A673 (cell line): ENCODE measurements around the gene TCEAL1. TPM values are rescaled to one million over a fixed set of nuclear protein-coding genes. Genes with fewer than 3 reads are reported as not detected.

ENCODE experiments used
- BruUV-seq: library from RNA; stranded (reverse); fragments of 400-500 nt; replicated peaks from 2 replicates; lab custom pipeline; 2021; lab: Mats Ljungman, UMichigan
- CTCF ChIA-PET: fragments of 300-600 bp; sonication (Branson Sonifier 250); formaldehyde crosslinking; loops from one replicate; lab custom pipeline; 2022; ENCODE audit warnings: antibody characterized with exemption; lab: Charles Lee
- POLR2A ChIA-PET: fragments of 300-600 bp; sonication (Branson Sonifier 250); formaldehyde crosslinking; loops from one replicate; lab custom pipeline; 2022; ENCODE audit warnings: antibody characterized with exemption; ENCODE audit not compliant: low non-redundant PET; lab: Charles Lee
- DNase-seq: peaks from one replicate; pipeline ENCODE4 v3.0.0-alpha.2; 2015; ENCODE audit warnings: low spot score
- H3K27ac ChIP-seq: fragments of 200-600 bp; sonication (generic); 2 replicates; pipeline ENCODE4 v1.5.1; 2016; ENCODE audit warnings: mixed run types, low read depth, mild to moderate bottlenecking, mixed read lengths, antibody characterized with exemption, low read length; ENCODE audit not compliant: poor library complexity, severe bottlenecking
- H3K27me3 ChIP-seq: fragments of 200-600 bp; sonication (generic); replicated peaks from 2 replicates; pipeline ENCODE4 v1.6.1; 2017; ENCODE audit warnings: mixed run types, low read depth, mild to moderate bottlenecking, mixed read lengths, antibody characterized with exemption, low read length; ENCODE audit not compliant: insufficient read depth, poor library complexity
- H3K36me3 ChIP-seq: fragments of 200-600 bp; sonication (generic); 2 replicates; pipeline ENCODE4 v1.6.1; 2016; ENCODE audit warnings: mixed run types, mild to moderate bottlenecking, mixed read lengths, antibody characterized with exemption, low read length; ENCODE audit not compliant: insufficient read depth, poor library complexity, severe bottlenecking
- H3K4me1 ChIP-seq: fragments of 200-600 bp; sonication (generic); 2 replicates; pipeline ENCODE4 v1.6.1; 2017; ENCODE audit warnings: mixed run types, mild to moderate bottlenecking, mixed read lengths, antibody characterized with exemption, low read length; ENCODE audit not compliant: insufficient read depth, poor library complexity, severe bottlenecking
- H3K4me3 ChIP-seq: fragments of 200-600 bp; sonication (generic); 2 replicates; pipeline ENCODE4 v1.5.1; 2016; ENCODE audit warnings: low read depth, mixed run types, mild to moderate bottlenecking, mixed read lengths, low read length; ENCODE audit not compliant: poor library complexity, severe bottlenecking
- H3K9me3 ChIP-seq: fragments of 200-600 bp; sonication (generic); 2 replicates; pipeline ENCODE4 v1.6.1; 2016; ENCODE audit warnings: mixed run types, low read depth, mild to moderate bottlenecking, mixed read lengths, antibody characterized with exemption, low read length; ENCODE audit not compliant: poor library complexity, severe bottlenecking
- EZH2 ChIP-seq: fragments of 200-600 bp; sonication (generic); IDR thresholded peaks from 2 replicates; pipeline ENCODE4 v1.6.1; 2017; ENCODE audit warnings: borderline replicate concordance, low read depth, mild to moderate bottlenecking, mixed read lengths, antibody characterized with exemption, low read length; ENCODE audit not compliant: poor library complexity, severe bottlenecking
- intact Hi-C: fragments of 100-400 bp; cut with micrococcal nuclease; formaldehyde crosslinking; loops from one replicate; pipeline ENCODE4 v1.10.0; 2022; ENCODE audit not compliant: unreplicated experiment
- total RNA-seq: library from RNA; stranded (reverse); gene quantifications from 2 replicates; pipeline ENCODE4 v1.2.3, GENCODE V29; 2021
- TF ChIP-seq, protein P1 (sequence below): fragments of 300-800, 200-600 bp; sonication (generic); conservative IDR thresholded peaks from 2 replicates; pipeline ENCODE4 v1.5.1; 2017; ENCODE audit warnings: low read depth, mild to moderate bottlenecking, antibody characterized with exemption, low read length, moderate library complexity, mixed read lengths

Gene TCEAL1
- total RNA-seq, 1 experiment from 2014 or later: 10.9 TPM

DNA sequence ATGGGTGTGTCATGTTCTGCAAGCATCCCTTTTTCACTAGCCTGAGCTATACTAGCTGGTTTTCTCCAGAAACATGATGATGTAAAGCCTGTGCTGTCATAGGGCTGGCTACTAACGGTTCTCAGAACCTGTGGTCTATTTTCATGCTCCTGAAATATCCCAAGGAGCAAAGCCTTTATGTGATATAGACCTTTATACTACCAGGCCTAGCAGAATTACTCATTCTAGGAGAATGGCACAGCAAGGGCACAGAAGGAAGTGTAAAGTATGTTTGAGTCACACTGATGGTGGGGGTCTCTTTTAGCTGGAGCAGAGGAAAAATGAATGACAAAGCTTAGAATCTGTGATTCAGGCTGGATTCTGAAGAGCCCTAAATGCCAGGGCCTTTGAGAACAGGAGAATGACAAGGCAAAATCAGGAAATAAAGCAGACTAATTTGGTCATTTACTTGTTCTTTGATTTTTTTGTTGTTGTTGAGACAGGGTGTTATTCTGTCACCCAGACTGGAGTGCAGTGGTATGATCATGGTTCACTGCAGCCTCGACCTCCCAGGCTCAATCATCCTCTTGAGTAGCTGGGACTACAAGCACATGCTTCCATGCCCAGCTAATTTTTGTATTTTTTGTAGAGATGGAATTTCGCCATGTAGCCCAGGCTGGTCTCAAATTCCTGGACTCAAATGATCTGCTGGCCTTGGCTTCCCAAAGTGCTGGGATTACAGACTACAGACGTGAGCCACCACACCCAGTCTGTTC lies 11.8 kb downstream of the TCEAL1 start:
- BruUV-seq: no TSS peak
- ChIA-PET POLR2A (no interaction called here), CTCF (no interaction called here)
- TF ChIP-seq, protein P1, sequence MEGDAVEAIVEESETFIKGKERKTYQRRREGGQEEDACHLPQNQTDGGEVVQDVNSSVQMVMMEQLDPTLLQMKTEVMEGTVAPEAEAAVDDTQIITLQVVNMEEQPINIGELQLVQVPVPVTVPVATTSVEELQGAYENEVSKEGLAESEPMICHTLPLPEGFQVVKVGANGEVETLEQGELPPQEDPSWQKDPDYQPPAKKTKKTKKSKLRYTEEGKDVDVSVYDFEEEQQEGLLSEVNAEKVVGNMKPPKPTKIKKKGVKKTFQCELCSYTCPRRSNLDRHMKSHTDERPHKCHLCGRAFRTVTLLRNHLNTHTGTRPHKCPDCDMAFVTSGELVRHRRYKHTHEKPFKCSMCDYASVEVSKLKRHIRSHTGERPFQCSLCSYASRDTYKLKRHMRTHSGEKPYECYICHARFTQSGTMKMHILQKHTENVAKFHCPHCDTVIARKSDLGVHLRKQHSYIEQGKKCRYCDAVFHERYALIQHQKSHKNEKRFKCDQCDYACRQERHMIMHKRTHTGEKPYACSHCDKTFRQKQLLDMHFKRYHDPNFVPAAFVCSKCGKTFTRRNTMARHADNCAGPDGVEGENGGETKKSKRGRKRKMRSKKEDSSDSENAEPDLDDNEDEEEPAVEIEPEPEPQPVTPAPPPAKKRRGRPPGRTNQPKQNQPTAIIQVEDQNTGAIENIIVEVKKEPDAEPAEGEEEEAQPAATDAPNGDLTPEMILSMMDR: no peak
- no peak for TF ChIP-seq EZH2
- Histone ChIP-seq H3K36me3 (no peaks in the 10 kb centered on the region), H3K9me3 (no peaks in the 10 kb centered on the region), H3K4me3 (no peak overlapping the region), H3K27ac (no peak overlapping the region), H3K27me3 (peaks cover 4% of the 10 kb centered on the region), H3K4me1 (no peaks in the 10 kb centered on the region)
- intact Hi-C loops: no loop called here
- DNase-seq: no peak

DNA sequence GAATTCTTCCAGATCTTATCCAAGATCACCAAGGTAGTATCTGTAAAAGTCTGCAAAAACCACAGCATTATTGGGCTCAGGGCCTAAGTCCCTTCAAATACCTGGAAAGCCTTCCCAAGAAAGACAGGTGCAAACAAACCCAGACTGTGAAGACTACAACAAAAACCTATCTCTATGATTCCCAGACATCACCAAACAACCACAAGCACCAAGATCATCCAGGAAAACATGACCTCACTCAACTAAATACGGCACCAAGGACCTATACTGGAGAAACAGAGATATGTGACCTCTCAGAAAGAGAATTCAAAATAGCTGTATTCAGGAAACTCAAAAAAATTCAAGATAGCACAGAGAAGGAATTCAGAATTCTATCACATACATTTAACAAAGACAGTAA lies 15.3 kb downstream of the TCEAL1 start:
- ChIA-PET CTCF (no interaction called here), POLR2A (no interaction called here)

DNA sequence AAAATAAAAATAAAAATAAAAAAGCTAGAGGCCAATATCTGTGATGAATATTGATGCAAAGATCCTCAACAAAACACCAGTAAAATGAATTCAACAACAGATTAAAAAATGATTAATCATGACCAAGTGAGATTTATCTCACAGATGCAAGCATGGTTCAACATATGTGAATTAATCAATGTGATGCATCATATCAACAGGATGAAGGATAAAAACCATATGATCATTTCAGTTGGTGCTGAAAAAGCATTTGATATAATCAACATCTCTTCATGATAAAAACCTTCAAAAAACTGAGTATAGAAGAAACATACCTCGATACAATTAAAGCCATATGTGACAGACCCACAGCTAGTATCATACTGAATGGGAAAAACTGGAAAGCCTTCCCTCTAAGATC lies 18.9 kb downstream of the TCEAL1 start:
- Histone ChIP-seq H3K4me1 (no peaks in the 10 kb centered on the region), H3K27me3 (peaks cover 6% of the 10 kb centered on the region), H3K27ac (no peak overlapping the region), H3K4me3 (no peak overlapping the region), H3K9me3 (no peaks in the 10 kb centered on the region), H3K36me3 (no peaks in the 10 kb centered on the region)
- POLR2A ChIA-PET: no interaction called here
- no TSS peak for BruUV-seq
- no peak for DNase-seq
- CTCF ChIA-PET: interaction anchor here (0.6 kb wide), 1 partner anchor 17 kb away, joined by 3 read pairs; no protein-coding TSS in a partner anchor
- no peak for TF ChIP-seq EZH2
- TF ChIP-seq, protein P1: no peak
- intact Hi-C loops: no loop called here

More for the DNA sequence above, 15.3 kb downstream of the TCEAL1 start:
- Histone ChIP-seq H3K27me3 (peaks cover 6% of the 10 kb centered on the region), H3K4me1 (no peaks in the 10 kb centered on the region), H3K36me3 (no peaks in the 10 kb centered on the region), H3K27ac (no peak overlapping the region), H3K4me3 (no peak overlapping the region), H3K9me3 (no peaks in the 10 kb centered on the region)
- DNase-seq: no peak
- BruUV-seq: no TSS peak
- TF ChIP-seq, protein P1: no peak
- no peak for TF ChIP-seq EZH2
- intact Hi-C loops: no loop called here
